ENCODE data around the gene MEF2B. TPM values are rescaled to one million over a fixed set of nuclear protein-coding genes. Genes with fewer than 3 reads are reported as not detected.

The MEF2B gene
- total RNA-seq, 1 experiment from 2014 or later, result 1.3 TPM

GRCh38 chr19:19215792-19216191 lies 45.7 kb upstream of the MEF2B start:
- Mint-ChIP-seq H3K27ac (no peak overlapping the region), H3K27me3 (ENCODE audit: low read depth) (peaks cover 86% of the 10 kb centered on the region), H3K4me3 (no peak overlapping the region), H3K4me1 (peaks cover 6 to 27% of the 10 kb centered on the region in 2 experiments), H3K9me3 (peaks cover 0 to 4% of the 10 kb centered on the region in 2 experiments; a peak in 2 of 5 replicates), H3K36me3 (ENCODE audit: insufficient read depth in 1 of 3, low read depth in 3 of 3) (no peaks in the 10 kb centered on the region)
- Histone ChIP-seq H4K91ac (ENCODE audit: insufficient read length, low read depth, low read length) (no peak overlapping the region), H3K56ac (ENCODE audit: insufficient read length, low read depth, low read length) (no peak overlapping the region), H3K23ac (ENCODE audit: insufficient read length, low read depth, low read length) (no peak overlapping the region), H2BK12ac (ENCODE audit: insufficient read length, low read depth, low read length) (no peak overlapping the region), H3K14ac (ENCODE audit: insufficient read depth, low read length) (no peak overlapping the region), H3K4me1 (ENCODE audit: insufficient read depth, low read length) (peaks cover 3% of the 10 kb centered on the region; the same call in 1 of the 2 replicates), H4K5ac (ENCODE audit: insufficient read length, low read depth, low read length) (no peak overlapping the region), H3K4ac (ENCODE audit: low read depth, low read length) (no peak overlapping the region), H3K79me2 (ENCODE audit: insufficient read depth, low read length) (no peaks in the 10 kb centered on the region), H3K9me3 (ENCODE audit: control insufficient read depth, low read depth, low read length) (no peaks in the 10 kb centered on the region), H2AK5ac (ENCODE audit: insufficient read length, low read length) (no peak overlapping the region), H2BK15ac (ENCODE audit: low read depth, low read length) (no peak overlapping the region), H2AFZ (ENCODE audit: low read length) (no peak overlapping the region), H3K79me1 (ENCODE audit: insufficient read depth, low read depth, low read length, poor library complexity, severe bottlenecking) (no peaks in the 10 kb centered on the region), H3T11ph (ENCODE audit: low read length) (no peak overlapping the region), H2BK120ac (ENCODE audit: low read depth, low read length, poor library complexity, severe bottlenecking) (no peak overlapping the region), H3K9ac (ENCODE audit: extremely low read depth, insufficient read length, low read length) (no peak overlapping the region), H4K8ac (replicated peaks; ENCODE audit: insufficient read length, low read depth, low read length) (no peak overlapping the region), H3K18ac (ENCODE audit: insufficient read length, low read depth, low read length) (no peak overlapping the region), H3K27ac (ENCODE audit: insufficient read length, low read depth, low read length) (no peak overlapping the region), H2BK20ac (ENCODE audit: low read depth, low read length, poor library complexity, severe bottlenecking) (no peak overlapping the region), H2BK5ac (ENCODE audit: insufficient read length, low read length) (no peak overlapping the region), H3K23me2 (ENCODE audit: insufficient read length, low read depth, low read length, poor library complexity, severe bottlenecking) (peaks cover 11% of the 10 kb centered on the region), H3K4me2 (ENCODE audit: insufficient read depth, insufficient read length, low read length) (no peak overlapping the region), H4K20me1 (ENCODE audit: control insufficient read depth, insufficient read depth, insufficient read length) (no peaks in the 10 kb centered on the region), H3K27me3 (ENCODE audit: insufficient read depth, low read length) (peaks cover 30% of the 10 kb centered on the region)
- no CpG with 5 or more reads among the region's 4 CpGs for WGBS (ENCODE audit: extremely low coverage, insufficient read length, low lambda C conversion rate)
- no peak for DNase-seq
- no peak for TF ChIP-seq CTCF (conservative IDR thresholded peaks at IDR 0.05)

Measured in H9 (cell line).